Endometrial microvascular endothelial cells (primary cell): ENCODE measurements around the gene PSG2. TPM values are rescaled to one million over a fixed set of nuclear protein-coding genes. Genes with fewer than 3 reads are reported as not detected.
"Not testable (repeated sequence)": the region's sequence is repeated elsewhere in the genome, so short reads cannot be mapped to it uniquely, and the experiment has no call there.

ENCODE experiments used
- in situ Hi-C: cut with HindIII; loops from 2 replicates; pipeline ENCODE4 v1.10.0; 2017; ENCODE audit warnings: low sequenced_read_pairs, low pct_unique_long_range_greater_than_20kb; ENCODE audit errors: inconsistent ontology term
- total RNA-seq: library from RNA; depleted of rRNA; stranded (reverse); fragments of >200 nt; gene quantifications from one replicate; pipeline ENCODE4 v1.2.3, GENCODE V29; 2015; ENCODE audit errors: inconsistent ontology term

PSG2 gene
- total RNA-seq, 1 donor from 2014 or later = not detected

DNA sequence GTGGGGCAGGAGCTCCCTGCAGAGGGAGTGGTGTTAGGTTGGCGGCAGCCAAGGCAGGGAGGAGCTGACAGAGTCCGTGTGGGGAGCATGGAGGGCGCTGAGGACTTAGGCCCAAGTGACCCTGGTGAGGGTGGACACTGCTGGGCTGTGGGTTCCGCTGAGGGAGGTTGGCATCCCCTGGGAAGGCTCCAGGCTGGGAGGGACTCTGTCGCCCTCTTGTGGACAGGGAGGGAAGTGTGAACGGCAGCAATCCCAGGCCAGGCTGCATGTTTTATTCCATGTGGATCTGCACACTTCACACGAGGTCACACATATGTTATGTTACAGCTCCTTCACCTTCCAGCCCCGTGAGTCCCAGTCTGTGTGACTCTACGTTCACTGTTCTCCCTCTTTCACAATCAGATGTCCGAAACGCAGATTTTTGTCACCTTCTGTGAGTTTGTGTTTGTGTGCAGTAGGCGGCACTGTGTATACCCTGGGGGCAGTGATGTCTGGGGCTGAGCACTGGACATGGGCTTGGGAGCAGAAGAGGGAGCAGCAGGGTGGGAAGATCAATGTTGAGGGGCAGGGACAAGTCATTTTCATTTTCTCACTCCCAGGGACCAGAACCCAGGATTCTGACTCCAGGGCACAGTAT, 1.8 kb upstream of the PSG2 start:
- in situ Hi-C loops = not testable (repeated sequence)

DNA sequence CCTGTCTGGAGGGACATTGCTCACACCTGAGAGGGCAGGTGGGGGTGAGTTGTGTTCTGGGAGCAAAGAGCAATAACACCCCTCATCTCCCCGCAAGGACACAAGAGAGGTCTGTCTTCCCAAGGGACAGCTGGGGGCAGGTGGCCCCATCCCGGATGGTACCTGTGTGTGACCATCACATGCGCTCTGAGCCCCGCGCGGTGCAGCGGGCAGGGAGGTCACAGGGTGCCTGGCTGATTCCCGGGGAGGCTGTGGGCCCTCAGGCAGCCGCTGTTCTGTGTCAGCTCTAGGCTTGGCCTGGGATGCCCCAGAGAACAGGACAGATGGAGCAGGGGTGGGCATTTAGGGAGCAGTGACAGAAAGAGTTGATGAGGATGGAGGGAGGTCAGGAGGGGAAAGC, 1.2 kb upstream of the PSG2 start:
- in situ Hi-C loops = not testable (repeated sequence)

DNA sequence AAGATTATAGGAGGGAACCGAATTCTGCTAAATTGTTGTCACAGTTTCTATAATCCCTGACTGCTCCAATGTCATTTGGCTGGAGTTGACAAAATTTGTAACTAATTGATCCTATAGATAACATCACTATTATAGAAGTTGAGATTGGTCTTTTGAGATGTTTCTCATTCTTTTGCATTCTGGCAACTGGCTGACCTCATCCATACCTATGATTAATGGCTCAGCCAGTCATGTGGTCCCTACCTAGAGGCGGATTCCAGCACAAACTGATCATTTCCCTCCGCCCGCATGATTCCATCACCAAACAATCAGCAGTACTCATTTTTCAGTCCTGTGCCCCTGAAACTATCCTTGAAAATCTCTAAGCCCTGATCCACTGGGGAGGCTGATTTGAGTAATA, 4.2 kb downstream of the PSG2 start:
- in situ Hi-C loops = no loop called here

DNA sequence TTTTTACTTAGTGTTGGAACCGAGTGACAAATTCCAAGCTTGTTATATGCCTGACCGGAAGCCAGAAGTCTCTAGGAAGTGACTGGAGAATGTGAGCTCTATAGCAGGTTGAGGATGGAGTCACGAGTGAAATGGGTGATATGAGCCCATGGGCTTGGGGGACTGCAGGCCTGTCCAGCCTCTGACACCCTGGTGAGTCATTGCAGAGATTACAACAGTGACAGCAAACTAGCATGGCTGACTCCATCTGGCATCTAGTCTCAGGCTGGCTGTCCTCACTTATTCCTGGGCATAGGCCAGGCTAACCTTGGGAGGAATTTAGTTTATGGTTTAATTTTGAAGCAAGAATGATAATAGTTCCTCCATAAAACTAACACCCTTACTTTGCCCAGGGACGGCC, 4.6 kb downstream of the PSG2 start:
- in situ Hi-C loops = not testable (repeated sequence)

DNA sequence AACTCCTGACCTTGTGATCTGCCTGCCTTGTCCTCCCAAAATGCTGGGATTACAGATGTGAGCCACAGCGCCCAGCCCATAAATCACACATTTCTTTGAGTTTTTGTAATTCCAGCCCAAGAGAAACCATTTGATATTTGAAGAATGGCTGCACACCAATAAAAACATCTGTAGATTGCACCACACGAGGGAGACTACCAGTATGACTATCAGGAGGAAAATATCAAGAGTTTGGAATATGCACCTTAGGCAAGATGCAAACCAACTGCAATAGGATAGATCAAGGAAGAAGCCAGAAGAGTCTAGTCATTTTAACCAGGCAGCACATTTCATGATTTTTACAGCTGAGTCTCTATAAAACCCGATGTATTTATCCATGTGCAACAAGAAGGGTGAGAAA, 20.1 kb downstream of the PSG2 start:
- in situ Hi-C loops = not testable (repeated sequence)

DNA sequence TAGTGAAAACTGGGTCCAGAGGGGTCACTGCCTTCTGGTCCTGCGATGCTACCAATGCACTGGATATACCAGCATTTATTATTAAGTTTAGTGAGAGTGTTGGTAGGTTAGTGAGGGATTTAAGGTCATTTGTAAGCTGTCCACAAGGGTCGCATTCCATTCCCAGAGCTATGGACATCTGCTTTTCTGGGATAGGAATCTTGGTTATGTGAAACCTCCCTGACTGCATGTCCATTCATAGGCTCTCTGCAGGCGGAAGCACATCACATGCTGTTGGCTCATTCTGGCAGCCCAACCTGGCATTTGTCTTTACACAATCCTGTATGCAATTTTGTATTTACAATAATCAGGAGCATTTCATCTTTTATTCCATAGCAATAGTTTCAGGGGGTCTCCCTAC, 21.2 kb downstream of the PSG2 start:
- in situ Hi-C loops = not testable (repeated sequence)

DNA sequence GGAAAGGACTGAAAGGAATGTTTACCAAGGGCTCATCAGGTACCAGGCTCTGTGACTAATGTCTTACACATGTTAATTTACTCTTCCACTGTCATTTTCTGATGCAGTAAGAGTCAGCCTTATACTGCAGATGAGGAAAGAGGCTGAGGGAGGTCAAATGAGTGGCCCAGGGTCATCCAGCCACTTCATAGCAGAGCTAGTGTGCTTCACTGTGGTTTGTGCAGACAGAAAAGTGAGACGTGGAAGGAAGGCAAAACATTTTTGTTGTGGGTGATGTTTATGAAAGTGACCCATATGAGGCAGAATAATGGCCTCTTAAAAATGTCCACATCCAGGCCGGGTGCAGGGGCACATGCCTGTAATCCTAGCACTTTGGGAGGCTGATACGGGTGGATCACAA, 22.2 kb downstream of the PSG2 start:
- in situ Hi-C loops = not testable (repeated sequence)

DNA sequence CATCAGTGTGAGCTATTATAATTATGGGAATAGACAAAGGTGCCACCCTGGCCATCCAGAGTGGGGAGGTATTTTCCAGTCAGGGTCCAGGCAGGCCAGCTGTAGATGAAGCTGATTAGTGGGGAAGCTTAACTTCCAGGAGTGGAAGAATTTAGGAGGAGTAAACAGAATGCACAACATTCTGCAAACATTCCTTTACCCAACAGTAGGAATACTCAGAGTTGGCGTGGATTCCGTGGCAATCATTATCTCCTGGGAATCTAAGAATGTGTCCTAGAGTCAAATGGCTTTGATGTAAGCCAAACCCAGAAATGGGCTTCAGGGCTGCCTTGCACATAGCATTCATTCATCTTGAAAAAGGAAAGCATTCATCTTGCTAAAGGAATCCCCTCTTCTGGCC, 23.0 kb downstream of the PSG2 start:
- in situ Hi-C loops = not testable (repeated sequence)

DNA sequence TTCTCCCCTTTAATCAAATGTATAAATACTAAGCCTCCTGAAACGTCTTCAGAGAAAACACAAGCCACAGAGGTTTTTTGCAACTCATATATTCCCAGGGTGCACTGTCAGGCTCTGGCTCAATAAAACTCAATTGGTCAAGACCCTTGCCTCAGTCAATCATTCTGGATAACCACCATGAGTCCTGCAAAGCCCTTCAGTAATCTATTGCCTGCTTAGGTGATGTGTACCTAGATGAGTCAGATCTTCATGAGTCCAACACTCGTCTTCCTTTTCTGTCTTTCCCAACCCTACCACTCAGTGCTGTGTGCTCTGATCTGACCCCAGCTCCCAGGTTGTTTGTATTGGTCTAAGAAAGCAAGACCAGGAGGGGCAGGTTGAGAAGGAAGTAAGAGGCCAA, 24.1 kb downstream of the PSG2 start:
- in situ Hi-C loops = not testable (repeated sequence)

DNA sequence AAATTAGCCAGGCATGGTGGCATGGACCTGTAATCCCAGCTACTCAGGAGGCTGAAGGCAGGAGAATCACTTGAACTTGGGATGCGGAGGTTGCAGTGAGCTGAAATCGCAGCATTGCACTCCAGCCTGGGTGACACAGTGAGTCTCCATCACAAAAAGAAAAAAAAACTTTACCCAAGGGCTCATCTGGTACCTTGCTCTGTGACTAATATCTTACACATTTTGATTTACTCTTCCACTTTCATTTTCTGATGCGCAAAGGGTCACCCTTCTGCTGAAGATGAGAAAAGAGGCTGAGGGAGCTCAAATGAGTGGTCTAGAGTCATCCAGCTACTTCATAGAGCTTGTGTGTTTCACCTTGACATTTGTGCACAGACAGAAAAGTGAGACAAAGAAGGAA, 34.5 kb downstream of the PSG2 start:
- in situ Hi-C loops = not testable (repeated sequence)

DNA sequence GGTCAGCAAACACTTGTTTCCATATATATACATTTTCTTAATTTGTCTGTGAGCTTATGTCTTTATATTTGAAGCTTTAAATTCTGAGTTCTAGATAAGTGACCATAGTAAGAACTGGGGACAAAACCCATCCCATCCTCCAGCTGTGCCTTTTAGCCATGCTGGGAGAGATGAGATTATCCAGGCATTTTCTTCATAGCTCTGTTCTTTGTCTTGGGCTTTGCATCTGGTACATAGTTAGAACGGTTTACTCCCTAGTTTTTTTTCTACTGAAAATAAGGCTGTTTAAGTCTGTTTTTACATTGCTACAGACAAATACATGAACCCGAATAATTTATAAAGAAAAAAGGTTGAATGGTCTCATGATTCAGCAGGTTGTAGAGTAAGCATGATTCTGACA, 35.9 kb downstream of the PSG2 start:
- in situ Hi-C loops = not testable (repeated sequence)

DNA sequence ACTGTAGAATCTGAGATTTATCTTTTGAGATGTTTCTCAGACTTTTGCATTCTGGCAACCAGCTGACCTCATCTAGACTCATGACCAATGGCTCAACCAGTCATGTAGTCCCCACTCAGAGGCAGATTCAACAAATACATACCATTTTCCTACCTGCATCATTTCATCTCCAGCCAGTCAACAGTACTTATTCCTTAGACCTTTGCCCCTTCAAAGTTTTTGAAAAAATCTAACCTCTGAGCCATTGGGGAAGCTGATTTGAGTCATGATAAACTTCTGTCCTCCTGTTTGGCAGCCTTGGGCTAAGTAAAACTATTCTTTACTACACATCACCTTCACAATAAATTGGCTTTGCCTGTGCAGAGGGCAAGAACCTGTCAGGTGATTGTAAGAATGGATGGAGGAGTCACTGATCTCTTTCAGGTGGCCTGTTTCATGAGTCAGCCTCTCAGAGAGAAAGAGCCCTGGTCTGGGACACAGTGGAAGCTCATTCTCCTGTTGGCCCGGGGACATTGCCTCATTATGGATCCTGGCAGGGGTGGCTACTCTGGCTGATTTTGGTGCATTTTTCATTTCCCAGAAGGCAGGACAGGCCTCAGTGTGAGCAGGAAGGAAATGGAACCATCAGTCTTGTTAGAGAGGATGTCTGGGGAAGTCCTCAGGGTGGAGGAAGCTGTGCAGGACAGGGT, 38.9 kb downstream of the PSG2 start:
- in situ Hi-C loops = not testable (repeated sequence)

DNA sequence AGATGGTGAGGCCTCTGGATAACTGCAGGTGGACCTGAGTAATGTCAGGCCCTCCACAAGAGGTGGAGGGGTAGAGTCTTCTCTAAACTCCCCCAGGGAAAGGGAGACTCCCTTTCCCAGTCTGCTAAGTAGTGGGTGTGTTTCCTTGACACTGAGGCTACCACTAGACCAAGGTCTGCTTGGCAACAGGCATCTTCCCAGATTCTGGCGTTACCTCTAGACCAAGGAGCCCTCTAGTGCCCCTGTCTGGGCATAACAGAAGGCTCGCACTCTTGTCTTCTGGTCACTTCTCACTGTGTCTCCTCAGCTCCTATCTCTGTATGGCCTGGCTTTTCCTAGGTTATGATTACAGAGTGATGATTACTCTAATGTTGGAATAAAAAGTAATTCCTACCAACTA, 50.9 kb downstream of the PSG2 start:
- in situ Hi-C loops = not testable (repeated sequence)

DNA sequence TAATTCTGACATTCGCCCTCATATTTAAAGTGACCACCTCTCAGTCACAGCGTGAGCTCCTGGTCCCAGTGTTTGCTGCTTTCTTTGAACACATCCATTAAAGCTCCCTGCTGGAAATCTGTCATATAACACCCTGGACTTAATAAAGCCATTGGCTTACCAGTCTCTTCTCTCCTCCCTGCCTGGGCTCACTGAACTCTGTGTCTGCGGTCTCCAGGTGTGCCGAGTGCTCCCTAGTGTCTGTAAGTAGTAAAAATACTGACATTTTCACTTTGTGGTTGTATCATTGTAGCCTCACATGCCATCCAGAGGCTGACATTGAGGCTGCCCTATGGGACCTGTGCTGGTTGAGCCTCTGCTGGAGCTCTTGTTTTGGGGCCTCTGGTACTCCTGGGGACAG, 53.6 kb downstream of the PSG2 start:
- in situ Hi-C loops = no loop called here

DNA sequence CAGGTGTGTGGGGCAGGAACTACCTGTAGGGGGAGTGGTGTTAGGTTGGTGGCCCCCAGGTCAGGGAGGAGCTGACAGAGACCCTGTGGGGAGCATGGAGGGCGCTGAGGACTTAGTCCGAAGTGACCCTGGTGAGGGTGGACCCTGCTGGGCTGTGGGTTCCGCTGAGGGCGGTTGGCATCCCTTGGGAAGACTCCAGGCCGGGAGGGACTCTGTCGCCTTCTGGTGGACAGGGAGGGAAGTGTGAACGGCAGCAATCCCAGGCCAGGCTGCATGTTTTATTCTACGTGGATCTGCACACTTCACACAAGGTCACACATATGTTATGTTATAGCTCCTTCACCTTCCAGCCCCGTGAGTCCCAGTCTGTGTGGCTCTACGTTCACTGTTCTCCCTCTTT, 54.5 kb downstream of the PSG2 start:
- in situ Hi-C loops = not testable (repeated sequence)

DNA sequence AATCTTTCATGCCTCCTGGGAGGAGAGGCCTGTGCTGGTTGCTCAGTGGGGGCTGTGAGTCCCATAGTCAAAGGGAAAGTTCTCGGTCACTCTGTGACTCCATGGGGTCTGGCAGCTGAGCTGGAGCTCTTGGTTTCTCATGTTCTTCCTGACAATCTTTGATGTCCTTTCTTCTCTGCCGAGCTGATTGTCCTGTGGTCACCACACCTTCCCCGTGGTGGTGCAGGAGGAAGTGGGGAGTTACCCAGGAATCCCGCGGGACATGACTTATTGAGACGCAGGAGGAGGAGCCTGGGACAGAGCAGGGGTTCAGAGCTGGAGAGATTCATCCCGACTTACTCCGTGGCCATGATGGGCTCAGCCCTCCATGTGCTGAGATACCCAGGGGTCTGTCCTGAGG, 55.4 kb downstream of the PSG2 start:
- in situ Hi-C loops = not testable (repeated sequence)

DNA sequence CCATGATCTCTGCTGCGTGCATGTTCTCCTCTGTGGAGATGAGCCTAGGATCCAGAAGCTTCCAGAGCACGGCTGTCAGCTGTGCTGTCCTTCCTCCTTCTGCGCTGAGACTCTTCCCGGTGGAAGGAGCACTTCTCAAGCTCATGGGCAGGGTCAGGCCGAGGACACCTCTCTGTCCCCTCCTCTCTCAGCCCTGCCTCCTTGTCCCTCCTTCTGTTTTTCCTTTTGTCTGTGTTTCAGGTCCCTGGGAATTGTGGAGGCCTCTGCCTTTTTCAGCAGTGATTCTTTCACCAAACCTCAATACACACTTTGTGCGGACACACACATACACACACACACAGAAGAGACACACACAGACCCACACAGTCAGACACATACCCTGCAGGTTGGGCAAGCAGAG, 56.1 kb downstream of the PSG2 start, which contains the start of gene PSG11:
TSS of gene PSG11 (minus strand) at position 101 of the 400 bp plus-strand sequence. CDS start at position 4, 97 bp downstream.
- in situ Hi-C loops = not testable (repeated sequence)

DNA sequence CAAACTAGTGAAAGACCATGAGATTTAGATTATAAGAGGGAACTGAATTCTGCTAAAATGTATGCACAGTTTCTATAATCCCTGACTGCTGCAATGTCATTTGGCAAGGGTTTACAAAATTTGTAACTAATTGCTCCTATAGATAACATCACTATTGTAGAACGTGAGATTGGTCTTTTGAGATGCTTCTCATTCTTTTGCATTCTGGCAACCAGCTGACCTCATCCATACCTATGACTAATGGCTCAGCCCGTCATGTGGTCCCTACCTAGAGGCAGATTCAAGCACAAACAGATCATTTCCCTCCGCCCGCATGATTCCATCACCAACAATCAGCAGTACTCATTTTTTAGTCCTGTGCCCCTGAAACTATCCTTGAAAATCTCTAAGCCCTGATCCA, 60.4 kb downstream of the PSG2 start:
- in situ Hi-C loops = not testable (repeated sequence)

DNA sequence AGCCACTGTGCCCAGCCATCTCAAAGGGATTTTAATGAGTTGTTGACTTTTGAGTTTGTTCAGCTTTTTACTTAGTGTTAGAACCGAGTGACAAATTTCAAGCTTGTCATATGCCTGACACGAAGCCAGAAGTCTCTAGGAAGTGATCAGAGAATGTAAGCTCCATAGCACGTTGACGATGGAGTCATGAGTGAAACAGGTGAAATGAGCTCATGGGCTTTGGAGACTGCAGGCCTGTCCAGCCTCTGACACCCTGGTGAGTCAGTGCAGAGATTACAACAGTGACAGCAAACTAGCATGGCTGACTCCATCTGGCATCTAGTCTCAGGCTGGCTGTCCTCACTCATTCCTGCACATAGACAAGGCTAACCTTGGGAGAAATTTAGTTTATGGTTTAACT, 60.9 kb downstream of the PSG2 start:
- in situ Hi-C loops = not testable (repeated sequence)

DNA sequence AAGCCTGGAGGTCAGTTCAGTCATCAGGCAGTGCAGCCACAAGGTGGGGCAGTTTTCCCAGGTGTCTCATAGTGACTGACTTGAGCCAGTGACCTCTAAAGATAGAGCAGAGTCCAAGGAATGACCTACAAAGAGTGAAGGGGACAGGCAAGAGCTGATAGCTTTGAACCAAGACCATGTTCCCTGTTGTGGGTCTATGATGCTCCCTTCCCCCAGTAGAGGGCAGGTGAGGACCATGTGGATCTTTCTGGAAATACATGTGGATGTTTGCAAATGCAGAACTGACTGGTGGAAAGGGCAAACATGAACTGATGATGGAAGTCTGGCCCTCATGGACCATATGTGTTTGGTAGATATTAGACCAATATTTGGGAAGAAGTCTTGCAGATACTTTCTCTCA, 62.9 kb downstream of the PSG2 start:
- in situ Hi-C loops = not testable (repeated sequence)
